GM06990 (cell line): ENCODE results near the gene TIMP4.
A peak's percentile ranks its signal among the peaks of the same experiment; 100 is the strongest.

Experiments used
- DNase-seq: peaks from one replicate; pipeline ENCODE4 v3.0.0-alpha.2; 2011; ENCODE audit not compliant: insufficient read length; ENCODE audit errors: extremely low read depth
- H3K27me3 ChIP-seq: replicated peaks from 2 replicates; pipeline ENCODE4 v1.6.0; 2011; ENCODE audit warnings: low read length; ENCODE audit not compliant: control insufficient read depth, insufficient read depth
- H3K36me3 ChIP-seq: 2 replicates; pipeline ENCODE4 v1.5.1; 2011; ENCODE audit warnings: low read length; ENCODE audit not compliant: control insufficient read depth, insufficient read depth
- H3K4me3 ChIP-seq: replicated peaks from 2 replicates; pipeline ENCODE4 v1.5.1; 2011; ENCODE audit warnings: low read depth, mild to moderate bottlenecking, control low read depth, low read length
- CTCF ChIP-seq: IDR thresholded peaks from 2 replicates; pipeline ENCODE4 v1.5.1; 2011; ENCODE audit warnings: low read length, control low read depth, mild to moderate bottlenecking, inconsistent platforms; ENCODE audit not compliant: insufficient read depth, poor library complexity, severe bottlenecking

Gene TIMP4

GRCh38 chr3:12188681-12189287 lies 30.1 kb upstream of the TIMP4 start:
- H3K36me3 ChIP-seq: no peaks in the 10 kb centered on the region
- no peaks in the 10 kb centered on the region for H3K27me3 ChIP-seq
- no peak for TF ChIP-seq CTCF
- DNase-seq: no peak
- no peak overlapping the region for H3K4me3 ChIP-seq

GRCh38 chr3:12188328-12188648 lies 29.6 kb upstream of the TIMP4 start:
- H3K36me3 ChIP-seq: no peaks in the 10 kb centered on the region
- TF ChIP-seq CTCF: no peak
- H3K27me3 ChIP-seq: no peaks in the 10 kb centered on the region
- H3K4me3 ChIP-seq: no peak overlapping the region
- peak; percentile 28 for DNase-seq

GRCh38 chr3:12187448-12188327 lies 29.0 kb upstream of the TIMP4 start:
- Histone ChIP-seq H3K36me3 (no peaks in the 10 kb centered on the region), H3K4me3 (no peak overlapping the region), H3K27me3 (no peaks in the 10 kb centered on the region)
- TF ChIP-seq CTCF: no peak
- peak; percentile 74 for DNase-seq

- no peaks in the 10 kb centered on the region for H3K27me3 ChIP-seq
- TF ChIP-seq CTCF: no peak
- H3K4me3 ChIP-seq: no peak overlapping the region
- H3K36me3 ChIP-seq: no peaks in the 10 kb centered on the region
- DNase-seq: no peak
Measured at GRCh38 chr3:12186515-12187286, 28.0 kb upstream of the TIMP4 start.

GRCh38 chr3:12186046-12186445 lies 27.3 kb upstream of the TIMP4 start:
- TF ChIP-seq CTCF: no peak
- no peak for DNase-seq
- Histone ChIP-seq H3K36me3 (no peaks in the 10 kb centered on the region), H3K27me3 (no peaks in the 10 kb centered on the region), H3K4me3 (no peak overlapping the region)
